Fibroblast of mammary gland (primary cell): ENCODE measurements around the gene IL3RA.
"Not testable (repeated sequence)": the region's sequence is repeated elsewhere in the genome, so short reads cannot be mapped to it uniquely, and the experiment has no call there.

ENCODE experiments used
- DNase-seq: peaks from one replicate; pipeline ENCODE4 v3.0.0-alpha.2; 2010; ENCODE audit warnings: low read depth
- H3K4me3 ChIP-seq: 2 replicates; pipeline ENCODE4 v1.5.1; 2011; ENCODE audit warnings: low read depth, mild to moderate bottlenecking, low read length, moderate library complexity; ENCODE audit not compliant: control insufficient read depth
- CTCF ChIP-seq: conservative IDR thresholded peaks from 2 replicates; pipeline ENCODE4 v1.5.1; 2011; ENCODE audit warnings: low read depth, low read length, inconsistent platforms; ENCODE audit not compliant: control insufficient read depth, insufficient read depth

IL3RA gene

GRCh38 chrX:1336331-1336943 lies at the start of gene IL3RA:
Gene IL3RA, plus strand, starts transcription at chrX:1336785. Its CDS starts 4,981 bp downstream, at chrX:1341766.
- no peak for TF ChIP-seq CTCF
- no peak within 1 kb of the TSS for H3K4me3 ChIP-seq
- DNase-seq: no peak

- no peak overlapping the region for H3K4me3 ChIP-seq
- no peak for DNase-seq
Measured at GRCh38 chrX:1289535-1289934, 47.0 kb upstream of the IL3RA start.

GRCh38 chrX:1291110-1291740 lies 45.4 kb upstream of the IL3RA start:
- DNase-seq: no peak
- TF ChIP-seq CTCF: no peak
- H3K4me3 ChIP-seq: no peak overlapping the region

More at GRCh38 chrX:1289535-1289934, 47.0 kb upstream of the IL3RA start:
- TF ChIP-seq CTCF: no peak

GRCh38 chrX:1292575-1293290 lies 43.9 kb upstream of the IL3RA start:
- TF ChIP-seq CTCF: no peak
- no peak for DNase-seq
- H3K4me3 ChIP-seq: no peak overlapping the region

GRCh38 chrX:1294301-1295067 lies 42.1 kb upstream of the IL3RA start:
- DNase-seq: no peak
- no peak for TF ChIP-seq CTCF
- H3K4me3 ChIP-seq: no peak overlapping the region

- no peak for DNase-seq
- no peak overlapping the region for H3K4me3 ChIP-seq
- TF ChIP-seq CTCF: no peak
Measured at GRCh38 chrX:1295550-1295949, 41.0 kb upstream of the IL3RA start.

GRCh38 chrX:1297591-1297990 lies 39.0 kb upstream of the IL3RA start:
- not testable (repeated sequence) for DNase-seq, H3K4me3 ChIP-seq
